ENCODE results near the gene TAF1C.

TAF1C gene

GRCh38 chr16:84155771-84156170 is 31.1 kb downstream of the TAF1C start:
- DNase-seq: no peak

- DNase-seq: no peak
Observed at GRCh38 chr16:84155226-84155625, 31.6 kb downstream of the TAF1C start.

- no peak for DNase-seq
Observed at GRCh38 chr16:84153660-84154214, 33.1 kb downstream of the TAF1C start.

- DNase-seq: no peak
Observed at GRCh38 chr16:84150926-84151325, 35.9 kb downstream of the TAF1C start.

- peak; percentile 92 to 95 for DNase-seq
Observed at GRCh38 chr16:84144859-84145639, 41.8 kb downstream of the TAF1C start, which contains the start of the genes DNAAF1 and HSDL1. TSS of gene DNAAF1 (plus strand) at chr16:84145308. CDS start at chr16:84145441, 133 bp downstream. TSS of gene HSDL1 (minus strand) at chr16:84145177. CDS start at chr16:84131321, 13,856 bp downstream.

GRCh38 chr16:84144209-84144858 is 42.5 kb downstream of the TAF1C start:
- peak; percentile 15 to 20 for DNase-seq

GRCh38 chr16:84143784-84144199 is 43.1 kb downstream of the TAF1C start:
- DNase-seq: no peak

GRCh38 chr16:84143081-84143480 is 43.8 kb downstream of the TAF1C start:
- DNase-seq: no peak

- DNase-seq: no peak
Observed at GRCh38 chr16:84141143-84141670, 45.6 kb downstream of the TAF1C start.

- DNase-seq: no peak
Observed at GRCh38 chr16:84139628-84140258, 47.1 kb downstream of the TAF1C start.

- DNase-seq: no peak
Observed at GRCh38 chr16:84138824-84139627, 47.8 kb downstream of the TAF1C start.

GRCh38 chr16:84138500-84138823 is 48.4 kb downstream of the TAF1C start:
- DNase-seq: no peak

- no peak for DNase-seq
Observed at GRCh38 chr16:84137769-84138357, 49.0 kb downstream of the TAF1C start.

GRCh38 chr16:84137287-84137686 is 49.6 kb downstream of the TAF1C start:
- DNase-seq: no peak

GRCh38 chr16:84136331-84137125 is 50.3 kb downstream of the TAF1C start:
- no peak for DNase-seq

GRCh38 chr16:84132527-84133285 is 54.2 kb downstream of the TAF1C start:
- DNase-seq: peak in 1 of 2 donors; percentile 14

GRCh38 chr16:84131117-84131516 is 55.7 kb downstream of the TAF1C start:
- no peak for DNase-seq
